IMR-90 (cell line): Measurements from ENCODE around the gene A4GALT. TPM values are rescaled to one million over a fixed set of nuclear protein-coding genes. Genes with fewer than 3 reads are reported as not detected.
"Not testable (repeated sequence)": the region's sequence is repeated elsewhere in the genome, so short reads cannot be mapped to it uniquely, and the experiment has no call there.

ENCODE experiments used
- ATAC-seq: fragments of 200-7000 bp; cut with Tn5 transposase; 2 replicates; pipeline ENCODE4 v1.9.1; 2020; ENCODE audit warnings: low read depth, mild to moderate bottlenecking, moderate library complexity
- BruUV-seq: library from RNA; stranded (reverse); fragments of 400-500 nt; replicated peaks from 2 replicates; lab custom pipeline; 2021; lab: Mats Ljungman, UMichigan
- CTCF ChIA-PET: fragments of 300-600 bp; formaldehyde crosslinking; extraction: SDS; loops from one replicate; lab custom pipeline; 2021; ENCODE audit warnings: antibody characterized with exemption; lab: Yijun Ruan, JAX
- POLR2A ChIA-PET: fragments of 300-600 bp; sonication (Branson Sonifier 250); formaldehyde crosslinking; loops from one replicate; lab custom pipeline; 2022; ENCODE audit warnings: antibody characterized with exemption; ENCODE audit not compliant: unreplicated experiment; lab: Charles Lee
- DNase-seq: peaks from one replicate; pipeline ENCODE4 v3.0.0; 2013
- H2AFZ ChIP-seq: replicated peaks from 2 replicates; pipeline ENCODE3; 2013; ENCODE audit warnings: low read length, mild to moderate bottlenecking; ENCODE audit not compliant: poor library complexity
- H2AK5ac ChIP-seq: 2 replicates; pipeline ENCODE4 v1.6.1; 2013; ENCODE audit warnings: low read depth, low read length, inconsistent platforms
- H2AK9ac ChIP-seq: replicated peaks from 2 replicates; pipeline ENCODE3; 2013; ENCODE audit warnings: mild to moderate bottlenecking, low read depth, low read length, moderate library complexity; ENCODE audit not compliant: poor library complexity
- H2BK120ac ChIP-seq: 2 replicates; pipeline ENCODE4 v1.6.1; 2013; ENCODE audit warnings: low read depth, low read length, inconsistent platforms
- H2BK15ac ChIP-seq: 3 replicates; pipeline ENCODE4 v1.6.1; 2013; ENCODE audit warnings: low read depth, low read length, inconsistent platforms
- H2BK20ac ChIP-seq: 2 replicates; pipeline ENCODE4 v1.6.1; 2013; ENCODE audit warnings: low read depth, mild to moderate bottlenecking, inconsistent platforms, low read length, moderate library complexity
- H2BK5ac ChIP-seq: 2 replicates; pipeline ENCODE4 v1.6.1; 2013; ENCODE audit warnings: mild to moderate bottlenecking, low read depth, low read length, inconsistent platforms; ENCODE audit not compliant: poor library complexity, severe bottlenecking
- H3K14ac ChIP-seq: replicated peaks from 2 replicates; pipeline ENCODE4 v1.6.1; 2013; ENCODE audit warnings: low read depth, low read length, inconsistent platforms
- H3K18ac ChIP-seq: 2 replicates; pipeline ENCODE4 v1.6.1; 2013; ENCODE audit warnings: low read depth, low read length, control low read depth
- H3K23ac ChIP-seq: 2 replicates; pipeline ENCODE4 v1.6.1; 2013; ENCODE audit warnings: low read depth, low read length, inconsistent platforms
- H3K27ac ChIP-seq: 2 replicates; pipeline ENCODE4 v1.5.1; 2013; ENCODE audit warnings: mild to moderate bottlenecking, control low read depth, low read length; ENCODE audit not compliant: insufficient read depth
- H3K27me3 ChIP-seq: 2 replicates; pipeline ENCODE4 v1.6.1; 2013; ENCODE audit warnings: low read length; ENCODE audit not compliant: control insufficient read depth, insufficient read depth
- H3K36me3 ChIP-seq: 2 replicates; pipeline ENCODE4 v1.6.1; 2013; ENCODE audit warnings: low read length, mixed read lengths; ENCODE audit not compliant: control insufficient read depth, insufficient read depth
- H3K4ac ChIP-seq: 2 replicates; pipeline ENCODE4 v1.6.1; 2013; ENCODE audit warnings: low read depth, low read length, inconsistent platforms
- H3K4me1 ChIP-seq: 2 replicates; pipeline ENCODE4 v1.6.1; 2013; ENCODE audit warnings: low read length, mixed read lengths; ENCODE audit not compliant: control insufficient read depth, insufficient read depth
- H3K4me2 ChIP-seq: 2 replicates; pipeline ENCODE4 v1.6.1; 2013; ENCODE audit warnings: low read depth, mild to moderate bottlenecking, control low read depth, low read length, moderate library complexity
- H3K4me3 ChIP-seq: 2 replicates; pipeline ENCODE4 v1.5.1; 2013; ENCODE audit warnings: low read depth, mild to moderate bottlenecking, control low read depth, low read length, moderate library complexity; ENCODE audit not compliant: insufficient read depth
- H3K56ac ChIP-seq: 2 replicates; pipeline ENCODE4 v1.6.1; 2013; ENCODE audit warnings: low read length, inconsistent platforms; ENCODE audit not compliant: insufficient read depth; ENCODE audit errors: extremely low read depth
- H3K79me1 ChIP-seq, 2 experiments: 2 replicates each; pipeline ENCODE4 v1.6.1; 2013; ENCODE audit warnings: low read length in 2 of 2, inconsistent platforms in 1 of 2, low read depth in 1 of 2
- H3K9ac ChIP-seq: 2 replicates; pipeline ENCODE4 v1.6.1; 2013; ENCODE audit warnings: low read depth, low read length, control low read depth
- H3K9me1 ChIP-seq: 2 replicates; pipeline ENCODE4 v1.6.1; 2013; ENCODE audit warnings: low read length, inconsistent platforms; ENCODE audit not compliant: insufficient read depth
- H3K9me3 ChIP-seq: 2 replicates; pipeline ENCODE4 v1.6.1; 2013; ENCODE audit warnings: low read length; ENCODE audit not compliant: control insufficient read depth, insufficient read depth
- H4K20me1 ChIP-seq: 2 replicates; pipeline ENCODE4 v1.6.1; 2013; ENCODE audit warnings: low read length, inconsistent platforms; ENCODE audit not compliant: insufficient read depth
- H4K5ac ChIP-seq: 2 replicates; pipeline ENCODE4 v1.6.1; 2013; ENCODE audit warnings: mild to moderate bottlenecking, low read depth, low read length, control low read depth
- H4K8ac ChIP-seq, 2 experiments: 2 replicates each; pipeline ENCODE4 v1.6.1; 2013; ENCODE audit warnings: low read depth in 2 of 2, low read length in 2 of 2, control low read depth in 1 of 2, inconsistent platforms in 1 of 2
- H4K91ac ChIP-seq: 2 replicates; pipeline ENCODE4 v1.6.1; 2013; ENCODE audit warnings: low read depth, low read length, inconsistent platforms; ENCODE audit not compliant: insufficient read depth
- CHD1 ChIP-seq: IDR thresholded peaks from 2 replicates; pipeline ENCODE4 v1.6.1; 2012; ENCODE audit warnings: low read depth, low read length, improper control_type of control experiment
- MXI1 ChIP-seq: IDR thresholded peaks from 2 replicates; pipeline ENCODE4 v1.6.1; 2012; ENCODE audit warnings: low read depth, mild to moderate bottlenecking, low read length, moderate library complexity, borderline replicate concordance
- NFE2L2 ChIP-seq: fragments of 150-350 bp; IDR thresholded peaks from 2 replicates; pipeline ENCODE4 v1.6.1; 2016; ENCODE audit warnings: low read depth, mild to moderate bottlenecking, low read length
- POLR2A ChIP-seq: IDR thresholded peaks from 2 replicates; pipeline ENCODE4 v1.6.1; 2012; ENCODE audit warnings: mild to moderate bottlenecking, low read depth, low read length
- RAD21 ChIP-seq: IDR thresholded peaks from 2 replicates; pipeline ENCODE4 v1.6.1; 2012; ENCODE audit warnings: low read length, improper control_type of control experiment
- RCOR1 ChIP-seq: IDR thresholded peaks from 2 replicates; pipeline ENCODE4 v1.6.1; 2012; ENCODE audit warnings: mild to moderate bottlenecking, low read length, improper control_type of control experiment; ENCODE audit not compliant: insufficient replicate concordance
- RFX5 ChIP-seq: IDR thresholded peaks from 2 replicates; pipeline ENCODE4 v1.8.0; 2012; ENCODE audit warnings: low read depth, mild to moderate bottlenecking, low read length, moderate library complexity
- SMC3 ChIP-seq: fragments of 150-350 bp; IDR thresholded peaks from 2 replicates; pipeline ENCODE4 v1.6.1; 2016; ENCODE audit warnings: low read depth, mild to moderate bottlenecking, antibody characterized with exemption, low read length, moderate library complexity
- WGBS, 2 experiments: methylation state at CpG; one replicate each; pipeline versions ENCODE4 v1.1.5 to v1.1.7; 2013; ENCODE audit warnings: missing lambda C conversion rate in 2 of 2; ENCODE audit not compliant: insufficient read length in 1 of 2; ENCODE audit errors: extremely low coverage in 2 of 2; 5-methylcytosine and 5-hydroxymethylcytosine counted together
- dilution Hi-C: fragments of 300-500 bp; cut with HindIII; formaldehyde crosslinking; loops from one replicate; pipeline ENCODE4 v1.14.3; 2018; ENCODE audit warnings: low sequenced_read_pairs; ENCODE audit not compliant: unreplicated experiment
- in situ Hi-C: fragments of 300-500 bp; cut with MboI; formaldehyde crosslinking; loops from 3 replicates; pipeline ENCODE4 v1.14.3; 2019; ENCODE audit warnings: low sequenced_read_pairs, inconsistent platforms, mixed read lengths
- intact Hi-C: fragments of 100-400 bp; cut with micrococcal nuclease; formaldehyde crosslinking; loops from 2 replicates; pipeline ENCODE4 v1.10.0; 2022
- polyA plus RNA-seq, 3 experiments: library from polyadenylated mRNA; depleted of rRNA; stranded (reverse); fragments of >200 nt; gene quantifications; 2 replicates each; pipeline ENCODE4 v1.2.3, GENCODE V29; 2012; ENCODE audit warnings: low replicate concordance in 1 of 3
- total RNA-seq: library from RNA; depleted of rRNA; stranded (reverse); fragments of >200 nt; gene quantifications from 2 replicates; pipeline ENCODE4 v1.2.3, GENCODE V29; 2012
- TF ChIP-seq, protein P1 (sequence below): fragments of 150-350 bp; IDR thresholded peaks from 2 replicates; pipeline ENCODE4 v1.6.1; 2017; ENCODE audit warnings: mild to moderate bottlenecking, antibody characterized with exemption, low read length, low read depth
- TF ChIP-seq, protein P2 (sequence below): fragments of 150-350 bp; IDR thresholded peaks from 2 replicates; pipeline ENCODE4 v1.6.1; 2016; ENCODE audit warnings: low read depth, mild to moderate bottlenecking, low read length, moderate library complexity, borderline replicate concordance

The A4GALT gene
- total and polyA plus RNA-seq, 2 of the 4 experiments (the other 2 are of a cell fraction) = 1.6 to 6.1 TPM

DNA sequence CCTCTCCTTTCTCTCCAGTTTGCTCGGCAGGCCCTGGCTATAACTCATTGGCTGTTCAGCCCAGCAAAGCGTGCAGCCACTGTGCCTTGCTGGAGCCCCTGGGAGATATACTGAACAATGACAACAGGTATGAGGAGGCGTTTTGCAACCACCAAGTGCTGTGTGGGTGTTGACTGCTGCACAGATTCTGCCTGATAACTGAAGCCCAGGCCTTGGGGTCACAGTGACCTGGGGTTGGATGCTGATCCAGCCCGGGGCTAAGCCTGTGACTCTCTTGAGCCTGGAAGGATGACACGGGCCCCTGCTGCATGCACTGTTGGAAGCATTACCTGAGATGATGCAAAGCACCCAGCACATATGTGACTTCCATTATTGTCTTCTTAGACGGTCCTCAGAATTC is 13.7 kb upstream of the A4GALT start:
- CTCF ChIA-PET = no interaction called here
- H3K14ac ChIP-seq = no peak overlapping the region
- dilution Hi-C loops = no loop called here

DNA sequence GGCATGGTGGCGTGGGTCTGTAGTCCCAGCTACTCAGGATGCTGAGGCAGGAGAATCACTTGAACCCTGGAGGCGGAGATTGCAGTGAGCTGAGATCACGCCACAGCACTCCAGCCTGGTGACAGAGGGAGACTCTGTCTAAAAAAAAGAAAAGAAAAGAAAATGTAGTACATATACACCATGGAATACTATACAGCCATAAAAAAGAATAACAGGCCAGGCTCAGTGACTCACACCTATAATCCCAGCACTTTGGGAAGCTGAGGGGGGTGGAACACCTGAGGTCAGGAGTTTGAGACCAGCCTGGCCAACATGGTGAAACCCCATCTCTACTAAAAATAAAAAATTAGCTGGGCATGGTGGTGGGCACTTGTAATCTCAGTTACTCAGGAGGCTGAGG is 12.7 kb upstream of the A4GALT start:
- H2AK5ac ChIP-seq, DNase-seq, H2BK120ac ChIP-seq, in situ Hi-C loops, H2AFZ ChIP-seq, H3K9ac ChIP-seq, H3K23ac ChIP-seq, dilution Hi-C loops, H4K20me1 ChIP-seq, H3K9me3 ChIP-seq, ATAC-seq, H3K79me1 ChIP-seq, H3K4ac ChIP-seq, H4K91ac ChIP-seq, H3K27me3 ChIP-seq, H3K36me3 ChIP-seq, H4K5ac ChIP-seq, POLR2A ChIA-PET, H2BK5ac ChIP-seq, CTCF ChIA-PET, intact Hi-C loops, H2BK15ac ChIP-seq, H3K27ac ChIP-seq, H2BK20ac ChIP-seq, H3K4me3 ChIP-seq, H3K18ac ChIP-seq, H3K4me2 ChIP-seq, H3K9me1 ChIP-seq, H3K4me1 ChIP-seq, H3K56ac ChIP-seq, H2AK9ac ChIP-seq, H3K14ac ChIP-seq, BruUV-seq, H4K8ac ChIP-seq: not testable (repeated sequence)
- WGBS, 2 experiments = 100% methylated on average over 1 of the region's 3 CpGs; no CpG with 5 or more reads in 1 of the 2 experiments

More for the DNA sequence above, 13.7 kb upstream of the A4GALT start:
- 86% methylated on average over 3 of the region's 6 CpGs; no CpG with 5 or more reads in 1 of the 2 experiments for WGBS, 2 experiments
- no peak overlapping the region for H4K8ac ChIP-seq
- no TSS peak for BruUV-seq
- H3K4me1 ChIP-seq = 0 out of 2 replicates have a peak, but pooled peaks cover 2% of the 10 kb centered on the region
- in situ Hi-C loops = no loop called here
- no peak for TF ChIP-seq RFX5
- TF ChIP-seq POLR2A = no peak
- TF ChIP-seq RAD21 = no peak
- no peak for TF ChIP-seq SMC3
- TF ChIP-seq, protein P1, sequence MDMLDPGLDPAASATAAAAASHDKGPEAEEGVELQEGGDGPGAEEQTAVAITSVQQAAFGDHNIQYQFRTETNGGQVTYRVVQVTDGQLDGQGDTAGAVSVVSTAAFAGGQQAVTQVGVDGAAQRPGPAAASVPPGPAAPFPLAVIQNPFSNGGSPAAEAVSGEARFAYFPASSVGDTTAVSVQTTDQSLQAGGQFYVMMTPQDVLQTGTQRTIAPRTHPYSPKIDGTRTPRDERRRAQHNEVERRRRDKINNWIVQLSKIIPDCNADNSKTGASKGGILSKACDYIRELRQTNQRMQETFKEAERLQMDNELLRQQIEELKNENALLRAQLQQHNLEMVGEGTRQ = no peak
- no peak for TF ChIP-seq NFE2L2
- TF ChIP-seq, protein P2, sequence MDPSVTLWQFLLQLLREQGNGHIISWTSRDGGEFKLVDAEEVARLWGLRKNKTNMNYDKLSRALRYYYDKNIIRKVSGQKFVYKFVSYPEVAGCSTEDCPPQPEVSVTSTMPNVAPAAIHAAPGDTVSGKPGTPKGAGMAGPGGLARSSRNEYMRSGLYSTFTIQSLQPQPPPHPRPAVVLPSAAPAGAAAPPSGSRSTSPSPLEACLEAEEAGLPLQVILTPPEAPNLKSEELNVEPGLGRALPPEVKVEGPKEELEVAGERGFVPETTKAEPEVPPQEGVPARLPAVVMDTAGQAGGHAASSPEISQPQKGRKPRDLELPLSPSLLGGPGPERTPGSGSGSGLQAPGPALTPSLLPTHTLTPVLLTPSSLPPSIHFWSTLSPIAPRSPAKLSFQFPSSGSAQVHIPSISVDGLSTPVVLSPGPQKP = no peak
- TF ChIP-seq MXI1 = no peak
- no peak for TF ChIP-seq CHD1
- TF ChIP-seq RCOR1 = no peak
- no peaks in the 10 kb centered on the region for H3K79me1 ChIP-seq
- no peak for ATAC-seq
- H3K4me3 ChIP-seq = no peak overlapping the region
- H3K56ac ChIP-seq = no peak overlapping the region
- H4K20me1 ChIP-seq = no peaks in the 10 kb centered on the region
- POLR2A ChIA-PET = no interaction called here
- no peak overlapping the region for H4K5ac ChIP-seq
- H3K4ac ChIP-seq = no peak overlapping the region
- H3K9ac ChIP-seq = no peak overlapping the region
- no peak for DNase-seq
- H3K9me1 ChIP-seq = no peaks in the 10 kb centered on the region; the same call in 1 of the 2 replicates
- H3K18ac ChIP-seq = no peak overlapping the region
- no peak overlapping the region for H2BK20ac ChIP-seq
- H2AK9ac ChIP-seq = no peak overlapping the region
- H3K27me3 ChIP-seq = no peaks in the 10 kb centered on the region
- no peak overlapping the region for H2BK120ac ChIP-seq
- intact Hi-C loops = no loop called here
- H2BK15ac ChIP-seq = no peak overlapping the region
- no peak overlapping the region for H2BK5ac ChIP-seq
- H3K23ac ChIP-seq = no peak overlapping the region
- H3K4me2 ChIP-seq = no peak overlapping the region
- peak overlapping the region; percentile 21 for H2AFZ ChIP-seq
- H3K9me3 ChIP-seq = no peaks in the 10 kb centered on the region
- H3K27ac ChIP-seq = no peak overlapping the region
- no peak overlapping the region for H4K91ac ChIP-seq
- H2AK5ac ChIP-seq = no peak overlapping the region
- H3K36me3 ChIP-seq = no peaks in the 10 kb centered on the region
